ENCODE data around the gene HIVEP1.

DNA sequence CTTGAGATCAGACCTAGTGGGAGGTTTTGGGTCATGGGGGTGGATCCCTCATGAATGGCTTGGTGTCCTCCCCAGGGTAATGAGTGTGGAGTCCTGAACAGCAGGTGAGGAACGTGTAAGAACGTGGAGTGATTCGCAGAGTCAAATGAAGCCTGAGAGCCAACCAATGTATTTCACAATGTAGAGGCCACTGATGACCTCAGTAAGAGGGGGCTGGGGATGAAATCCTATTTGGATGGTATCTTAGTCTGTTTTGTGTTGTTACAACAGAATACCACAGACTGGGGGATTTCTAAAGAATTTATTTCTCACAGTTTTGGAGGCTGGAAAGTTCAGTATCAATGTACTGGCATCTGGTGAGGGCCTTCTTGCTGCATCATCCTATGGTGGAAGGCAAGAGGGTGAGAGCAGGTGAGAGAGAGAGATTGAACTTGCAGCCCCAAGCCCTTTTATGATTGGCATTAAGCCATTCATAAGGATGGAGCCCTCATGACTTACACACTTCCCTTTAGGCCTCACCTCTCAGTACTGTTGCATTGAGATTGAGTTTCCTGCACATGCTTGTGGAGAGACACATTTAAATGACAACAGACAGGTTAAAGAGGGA, 47.3 kb upstream of the HIVEP1 start:
- TF ChIP-seq, protein P1, sequence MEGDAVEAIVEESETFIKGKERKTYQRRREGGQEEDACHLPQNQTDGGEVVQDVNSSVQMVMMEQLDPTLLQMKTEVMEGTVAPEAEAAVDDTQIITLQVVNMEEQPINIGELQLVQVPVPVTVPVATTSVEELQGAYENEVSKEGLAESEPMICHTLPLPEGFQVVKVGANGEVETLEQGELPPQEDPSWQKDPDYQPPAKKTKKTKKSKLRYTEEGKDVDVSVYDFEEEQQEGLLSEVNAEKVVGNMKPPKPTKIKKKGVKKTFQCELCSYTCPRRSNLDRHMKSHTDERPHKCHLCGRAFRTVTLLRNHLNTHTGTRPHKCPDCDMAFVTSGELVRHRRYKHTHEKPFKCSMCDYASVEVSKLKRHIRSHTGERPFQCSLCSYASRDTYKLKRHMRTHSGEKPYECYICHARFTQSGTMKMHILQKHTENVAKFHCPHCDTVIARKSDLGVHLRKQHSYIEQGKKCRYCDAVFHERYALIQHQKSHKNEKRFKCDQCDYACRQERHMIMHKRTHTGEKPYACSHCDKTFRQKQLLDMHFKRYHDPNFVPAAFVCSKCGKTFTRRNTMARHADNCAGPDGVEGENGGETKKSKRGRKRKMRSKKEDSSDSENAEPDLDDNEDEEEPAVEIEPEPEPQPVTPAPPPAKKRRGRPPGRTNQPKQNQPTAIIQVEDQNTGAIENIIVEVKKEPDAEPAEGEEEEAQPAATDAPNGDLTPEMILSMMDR (IDR thresholded peaks at IDR 0.05), result no peak
- TF ChIP-seq POLR2A (IDR thresholded peaks at IDR 0.05) (no peak), POLR2AphosphoS5 (IDR thresholded peaks at IDR 0.05) (no peak)

All from prostate gland (tissue), 2 donors.